ENCODE results near the gene OR14K1. TPM values are rescaled to one million over a fixed set of nuclear protein-coding genes. Genes with fewer than 3 reads are reported as not detected.
"Not testable (repeated sequence)": the region's sequence is repeated elsewhere in the genome, so short reads cannot be mapped to it uniquely, and the experiment has no call there.

The OR14K1 gene
- total and polyA plus RNA-seq, 10 of the 15 experiments (the other 5 are each of a cell fraction or from before 2014, with no cell fraction given), result not detected

DNA sequence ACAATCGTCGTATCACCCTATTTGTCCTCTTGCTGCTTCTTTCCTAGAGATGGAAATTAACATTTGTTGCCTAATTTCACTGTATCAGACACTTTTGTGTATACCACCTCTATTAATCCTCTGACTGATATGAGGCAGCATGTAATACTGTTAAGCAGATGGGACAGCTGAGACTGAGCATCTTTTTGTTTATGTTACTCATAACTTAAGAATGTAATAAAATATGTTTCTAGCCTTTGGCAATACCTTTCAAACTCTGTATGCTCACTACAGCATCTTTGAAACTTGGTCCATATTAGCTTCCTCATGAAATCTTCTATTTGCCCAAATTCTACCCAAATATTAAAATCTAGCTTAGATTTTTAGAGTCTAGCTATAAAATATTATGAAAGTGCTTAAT lies 2.3 kb downstream of the OR14K1 start:
- Histone ChIP-seq H4K20me1 (ENCODE audit: control insufficient read depth, insufficient read depth) (no peaks in the 10 kb centered on the region), H3K9me3 (replicated peaks; ENCODE audit: control insufficient read depth, insufficient read depth, low read length) (no peaks in the 10 kb centered on the region), H3K4me3 (no peak overlapping the region), H3K79me2 (ENCODE audit: control insufficient read depth, insufficient read depth, low read length) (no peaks in the 10 kb centered on the region), H3K4me1 (ENCODE audit: control insufficient read depth, insufficient read depth, low read length) (no peaks in the 10 kb centered on the region), H3K4me2 (ENCODE audit: control insufficient read depth, insufficient read depth) (no peak overlapping the region), H3K36me3 (ENCODE audit: control insufficient read depth in 2 of 2, insufficient read depth in 2 of 2, low read length in 1 of 2) (no peaks in the 10 kb centered on the region), H3K27ac (ENCODE audit: control insufficient read depth, insufficient read depth) (no peak overlapping the region), H3K27me3 (replicated peaks in 1 of 2; ENCODE audit: control insufficient read depth in 2 of 2, insufficient read depth in 2 of 2, low read length in 1 of 2) (no peaks in the 10 kb centered on the region), H2AFZ (ENCODE audit: control insufficient read depth, low read depth, low read length) (no peak overlapping the region), H3K9ac (ENCODE audit: control insufficient read depth, insufficient read depth, low read length) (no peak overlapping the region)
- ChIA-PET SMC1A (ENCODE audit: uncharacterized antibody, unreplicated experiment) (no interaction called here), RAD21 (ENCODE audit: unreplicated experiment) (no interaction called here), CTCF (no interaction called here), POLR2A (no interaction called here)
- WGBS (ENCODE audit: insufficient coverage, insufficient replicate concordance, low lambda C conversion rate, missing lambda C conversion rate), result 27% methylated on average over 2 of the region's 2 CpGs
- DNase-seq (ENCODE audit: low read depth, low spot score), result no peak
- intact Hi-C loops (cut with micrococcal nuclease; ENCODE audit: unreplicated experiment) (no loop called here), in situ Hi-C loops (cut with MboI) (no loop called here)
- FAIRE-seq, result no peak
- ATAC-seq, result no peak
- no peak for TF ChIP-seq RBBP5 (conservative IDR thresholded peaks at IDR 0.05)
- no TSS peak for BruUV-seq (replicated peaks)

DNA sequence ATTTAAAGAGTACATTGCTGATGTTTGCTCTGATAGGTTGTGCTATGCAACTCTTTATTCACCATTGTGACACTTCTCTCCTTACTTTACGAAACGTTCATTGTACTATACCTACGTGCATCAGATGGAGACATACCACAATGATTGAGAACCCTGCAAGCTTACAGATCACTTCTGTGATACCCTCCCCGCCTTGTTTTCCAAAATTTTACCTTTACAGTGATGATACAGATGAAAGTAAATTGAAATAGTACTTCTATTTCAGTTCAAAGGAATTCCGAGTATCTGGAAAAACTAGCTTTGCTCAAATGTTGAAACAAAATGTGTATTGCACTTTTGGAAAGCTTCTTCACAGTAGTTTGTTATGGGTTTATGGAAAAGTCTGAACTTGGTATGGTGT lies 3.3 kb downstream of the OR14K1 start:
- POLR2A ChIA-PET, result no interaction called here
- H3K27ac ChIP-seq (ENCODE audit: control insufficient read depth, insufficient read depth), result no peak overlapping the region
- H3K79me2 ChIP-seq (ENCODE audit: control insufficient read depth, insufficient read depth, low read length), result no peaks in the 10 kb centered on the region
- in situ Hi-C loops (cut with MboI) (no loop called here), intact Hi-C loops (cut with micrococcal nuclease; ENCODE audit: unreplicated experiment) (no loop called here)
- H3K9ac ChIP-seq (ENCODE audit: control insufficient read depth, insufficient read depth, low read length), result no peak overlapping the region
- no TSS peak for BruUV-seq (replicated peaks)
- H3K36me3 ChIP-seq (ENCODE audit: control insufficient read depth in 2 of 2, insufficient read depth in 2 of 2, low read length in 1 of 2), result no peaks in the 10 kb centered on the region
- TF ChIP-seq MEF2A (IDR thresholded peaks at IDR 0.05; ENCODE audit: insufficient read depth, low read depth, low read length) (no peak), SMARCA5 (IDR thresholded peaks at IDR 0.05) (no peak), BCL11A (IDR thresholded peaks at IDR 0.05; ENCODE audit: low read depth, low read length) (no peak), NFXL1 (IDR thresholded peaks at IDR 0.05; ENCODE audit: borderline replicate concordance) (no peak), MYB (IDR thresholded peaks at IDR 0.05; ENCODE audit: borderline replicate concordance, low read depth, low read length) (no peak), ZZZ3 (IDR thresholded peaks at IDR 0.05; ENCODE audit: control insufficient read depth, insufficient read length, low read depth) (no peak)
- TF ChIP-seq, protein P1, sequence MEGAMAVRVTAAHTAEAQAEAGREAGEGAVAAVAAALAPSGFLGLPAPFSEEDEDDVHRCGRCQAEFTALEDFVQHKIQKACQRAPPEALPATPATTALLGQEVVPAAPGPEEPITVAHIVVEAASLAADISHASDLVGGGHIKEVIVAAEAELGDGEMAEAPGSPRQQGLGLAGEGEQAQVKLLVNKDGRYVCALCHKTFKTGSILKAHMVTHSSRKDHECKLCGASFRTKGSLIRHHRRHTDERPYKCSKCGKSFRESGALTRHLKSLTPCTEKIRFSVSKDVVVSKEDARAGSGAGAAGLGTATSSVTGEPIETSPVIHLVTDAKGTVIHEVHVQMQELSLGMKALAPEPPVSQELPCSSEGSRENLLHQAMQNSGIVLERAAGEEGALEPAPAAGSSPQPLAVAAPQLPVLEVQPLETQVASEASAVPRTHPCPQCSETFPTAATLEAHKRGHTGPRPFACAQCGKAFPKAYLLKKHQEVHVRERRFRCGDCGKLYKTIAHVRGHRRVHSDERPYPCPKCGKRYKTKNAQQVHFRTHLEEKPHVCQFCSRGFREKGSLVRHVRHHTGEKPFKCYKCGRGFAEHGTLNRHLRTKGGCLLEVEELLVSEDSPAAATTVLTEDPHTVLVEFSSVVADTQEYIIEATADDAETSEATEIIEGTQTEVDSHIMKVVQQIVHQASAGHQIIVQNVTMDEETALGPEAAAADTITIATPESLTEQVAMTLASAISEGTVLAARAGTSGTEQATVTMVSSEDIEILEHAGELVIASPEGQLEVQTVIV (IDR thresholded peaks at IDR 0.05; ENCODE audit: borderline replicate concordance, partially characterized antibody), result no peak
- H3K9me3 ChIP-seq (replicated peaks; ENCODE audit: control insufficient read depth, insufficient read depth, low read length), result no peaks in the 10 kb centered on the region
- DNase-seq (ENCODE audit: low read depth, low spot score) (no peak), ATAC-seq (no peak), FAIRE-seq (no peak)
- RAD21 ChIA-PET (ENCODE audit: unreplicated experiment), result no interaction called here
- no peak overlapping the region for H2AFZ ChIP-seq (ENCODE audit: control insufficient read depth, low read depth, low read length)
- SMC1A ChIA-PET (ENCODE audit: uncharacterized antibody, unreplicated experiment), result no interaction called here
- no peaks in the 10 kb centered on the region for H3K4me1 ChIP-seq (ENCODE audit: control insufficient read depth, insufficient read depth, low read length)
- H3K4me2 ChIP-seq (ENCODE audit: control insufficient read depth, insufficient read depth), result no peak overlapping the region
- 1% methylated on average over 5 of the region's 5 CpGs for WGBS (ENCODE audit: insufficient coverage, insufficient replicate concordance, low lambda C conversion rate, missing lambda C conversion rate)
- no peak overlapping the region for H3K4me3 ChIP-seq
- H4K20me1 ChIP-seq (ENCODE audit: control insufficient read depth, insufficient read depth), result no peaks in the 10 kb centered on the region
- CTCF ChIA-PET, result no interaction called here
- H3K27me3 ChIP-seq (replicated peaks in 1 of 2; ENCODE audit: control insufficient read depth in 2 of 2, insufficient read depth in 2 of 2, low read length in 1 of 2), result no peaks in the 10 kb centered on the region

DNA sequence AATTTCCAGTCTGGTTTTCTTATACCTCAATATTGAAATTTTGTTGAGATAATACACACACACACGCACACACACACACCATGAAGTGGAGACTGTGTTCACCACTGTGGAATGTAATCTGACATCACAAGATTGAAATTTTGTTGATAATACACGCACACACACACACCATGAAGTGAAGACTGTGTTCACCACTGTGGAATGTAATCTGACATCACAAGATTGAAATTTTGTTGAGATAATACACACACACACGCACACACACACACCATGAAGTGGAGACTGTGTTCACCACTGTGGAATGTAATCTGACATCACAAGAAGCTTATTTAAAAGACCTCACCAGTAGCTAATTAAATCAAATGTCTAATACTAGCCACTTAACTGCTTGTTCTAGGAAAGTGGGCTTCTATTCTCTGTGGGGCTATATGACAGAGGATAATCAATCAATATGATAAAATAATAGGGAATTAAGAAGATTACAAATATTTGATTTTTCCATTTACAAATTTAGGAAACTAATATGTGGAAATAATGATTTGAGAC lies 3.9 kb downstream of the OR14K1 start:
- SMC1A ChIA-PET (ENCODE audit: uncharacterized antibody, unreplicated experiment); H3K4me2 ChIP-seq (ENCODE audit: control insufficient read depth, insufficient read depth); H3K27ac ChIP-seq (ENCODE audit: control insufficient read depth, insufficient read depth); H2AFZ ChIP-seq (ENCODE audit: control insufficient read depth, low read depth, low read length); RAD21 ChIA-PET (ENCODE audit: unreplicated experiment); H3K79me2 ChIP-seq (ENCODE audit: control insufficient read depth, insufficient read depth, low read length); H3K9me3 ChIP-seq (replicated peaks; ENCODE audit: control insufficient read depth, insufficient read depth, low read length); H3K27me3 ChIP-seq (replicated peaks in 1 of 2; ENCODE audit: control insufficient read depth in 2 of 2, insufficient read depth in 2 of 2, low read length in 1 of 2); POLR2A ChIA-PET; H3K4me1 ChIP-seq (ENCODE audit: control insufficient read depth, insufficient read depth, low read length); H4K20me1 ChIP-seq (ENCODE audit: control insufficient read depth, insufficient read depth); BruUV-seq (replicated peaks); CTCF ChIA-PET; ATAC-seq; FAIRE-seq; intact Hi-C loops (cut with micrococcal nuclease; ENCODE audit: unreplicated experiment); H3K4me3 ChIP-seq; H3K36me3 ChIP-seq (ENCODE audit: control insufficient read depth in 2 of 2, insufficient read depth in 2 of 2, low read length in 1 of 2); H3K9ac ChIP-seq (ENCODE audit: control insufficient read depth, insufficient read depth, low read length); DNase-seq (ENCODE audit: low read depth, low spot score); in situ Hi-C loops (cut with MboI): not testable (repeated sequence)
- WGBS (ENCODE audit: insufficient coverage, insufficient replicate concordance, low lambda C conversion rate, missing lambda C conversion rate), result 2% methylated on average over 3 of the region's 3 CpGs

Data from GM12878 (cell line).